Measurements from ENCODE around the gene PRDX6. TPM values are rescaled to one million over a fixed set of nuclear protein-coding genes. Genes with fewer than 3 reads are reported as not detected.
"Not testable (repeated sequence)": the region's sequence is repeated elsewhere in the genome, so short reads cannot be mapped to it uniquely, and the experiment has no call there.

PRDX6 gene
- total RNA-seq, 4 donors from 2014 or later, result 150 to 540 (median 469) TPM

- TF ChIP-seq EP300 (IDR thresholded peaks at IDR 0.05; ENCODE audit: low read depth), result no peak
- TF ChIP-seq POLR2A (IDR thresholded peaks at IDR 0.05), result no peak
- no peak for TF ChIP-seq CTCF (IDR thresholded peaks at IDR 0.05)
- TF ChIP-seq POLR2AphosphoS5 (IDR thresholded peaks at IDR 0.05), result no peak
- 80 to 96% methylated on average over 2 of the region's 2 CpGs for WGBS, 2 donors (ENCODE audit: low coverage in 1 of 2)
- Histone ChIP-seq H3K4me3 (no peak overlapping the region), H3K4me1 (no peaks in the 10 kb centered on the region), H3K27ac (no peak overlapping the region), H3K27me3 (no peaks in the 10 kb centered on the region), H3K36me3 (peaks cover 0 to 29% (median 10%) of the 10 kb centered on the region in 4 donors), H3K9me3 (no peaks in the 10 kb centered on the region)
- in situ Hi-C loops (cut with MboI; ENCODE audit: low pct_ligation_motif_present in 1 of 4, low pct_unique_long_range_greater_than_20kb in 1 of 4, low sequenced_read_pairs in 3 of 4) (no loop called here), intact Hi-C loops (cut with DNase I; ENCODE audit: low total_unique reads) (no loop called here)
- no peak for DNase-seq
These were observed 14.4 kb downstream of the PRDX6 start for GRCh38 chr1:173491508-173491907.

DNA sequence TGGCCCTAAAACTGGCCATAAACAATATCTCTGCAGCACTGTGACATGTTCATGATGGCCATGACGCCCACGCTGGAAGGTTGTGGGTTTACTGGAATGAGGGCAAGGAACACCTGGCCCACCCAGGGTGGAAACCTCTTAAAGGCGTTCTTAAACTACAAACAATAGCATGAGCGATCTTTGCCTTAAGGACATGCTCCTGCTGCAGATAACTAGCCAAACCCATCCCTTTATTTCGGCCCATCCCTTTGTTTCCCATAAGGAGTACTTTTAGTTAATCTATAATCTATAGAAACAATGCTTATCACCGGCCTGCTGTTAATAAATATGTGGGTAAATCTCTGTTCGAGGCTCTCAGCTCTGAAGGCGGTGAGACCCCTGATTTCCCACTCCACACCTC, 16.0 kb downstream of the PRDX6 start:
- peaks cover 0 to 13% (median 2%) of the 10 kb centered on the region in 4 donors for H3K36me3 ChIP-seq
- DNase-seq; in situ Hi-C loops (cut with MboI; ENCODE audit: low pct_ligation_motif_present in 1 of 4, low pct_unique_long_range_greater_than_20kb in 1 of 4, low sequenced_read_pairs in 3 of 4); H3K4me1 ChIP-seq; H3K27me3 ChIP-seq; H3K9me3 ChIP-seq; H3K4me3 ChIP-seq; H3K27ac ChIP-seq; intact Hi-C loops (cut with DNase I; ENCODE audit: low total_unique reads): not testable (repeated sequence)
- WGBS, 2 donors (ENCODE audit: low coverage in 1 of 2), result 93% methylated on average over 3 to 8 of the region's 8 CpGs

DNA sequence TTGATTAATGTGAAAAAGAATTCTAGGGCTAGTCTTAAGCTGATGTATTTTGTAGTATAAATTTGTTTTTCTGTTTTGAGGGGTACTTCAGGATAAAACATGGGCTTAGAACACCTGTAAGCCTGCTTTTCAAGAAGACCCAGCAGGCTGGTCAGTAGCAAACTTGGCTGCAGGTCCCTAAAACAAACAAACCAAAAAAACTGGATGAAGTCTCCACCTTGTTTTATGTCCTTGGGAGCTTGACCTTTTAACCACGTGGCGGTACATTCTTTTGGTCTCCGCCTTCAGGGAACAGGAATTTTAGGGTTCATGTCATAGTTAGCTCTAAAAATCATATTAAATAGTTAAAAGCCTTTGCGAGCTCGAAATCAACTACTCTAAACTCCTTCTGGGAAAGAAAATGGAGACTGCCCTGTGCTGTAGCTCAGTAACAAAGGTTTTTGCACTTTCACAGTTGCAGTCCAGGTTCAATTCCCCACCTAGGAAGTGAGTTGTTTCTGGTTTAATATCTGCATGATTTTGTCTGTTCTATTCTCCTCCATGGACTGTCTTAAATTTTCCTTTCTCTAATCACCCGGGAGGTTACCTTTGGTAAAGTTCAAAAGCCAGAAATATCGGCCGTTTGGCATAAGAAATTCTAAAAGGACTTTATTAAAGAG, 18.6 kb downstream of the PRDX6 start:
- 88 to 95% methylated on average over 5 to 8 of the region's 8 CpGs for WGBS, 2 donors (ENCODE audit: low coverage in 1 of 2)
- no peak overlapping the region for H3K4me3 ChIP-seq
- in situ Hi-C loops (cut with MboI; ENCODE audit: low pct_ligation_motif_present in 1 of 4, low pct_unique_long_range_greater_than_20kb in 1 of 4, low sequenced_read_pairs in 3 of 4), result no loop called here

DNA sequence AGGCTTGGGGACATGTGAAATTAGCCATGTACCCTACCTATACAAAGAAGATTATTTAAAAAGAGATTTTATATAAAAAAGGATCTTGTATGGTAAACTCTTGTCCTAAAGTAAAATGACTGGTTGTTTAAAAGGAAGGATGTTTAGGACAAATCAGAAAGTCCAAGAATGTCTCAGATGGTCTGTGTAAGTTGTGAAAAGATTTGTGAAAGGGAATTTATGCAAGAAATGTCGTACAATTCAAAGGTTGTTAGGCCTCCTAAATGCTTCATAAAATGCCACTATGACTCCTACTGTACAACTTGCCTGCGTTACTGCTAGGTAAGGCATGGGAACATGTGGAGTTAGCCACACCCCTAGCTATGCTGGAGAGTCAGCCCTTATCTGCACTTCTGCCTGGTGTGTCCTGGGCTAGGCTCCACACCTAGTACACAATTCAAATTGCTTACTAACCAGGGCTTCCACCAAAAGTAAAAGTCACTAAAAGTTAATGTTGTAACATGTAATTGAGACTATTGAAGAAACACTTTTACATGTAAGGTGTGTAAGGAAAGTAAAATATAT, 19.7 kb downstream of the PRDX6 start:
- no peaks in the 10 kb centered on the region for H3K36me3 ChIP-seq
- no peaks in the 10 kb centered on the region for H3K4me1 ChIP-seq
- no peaks in the 10 kb centered on the region for H3K27me3 ChIP-seq
- DNase-seq, result peak; percentile 27
- no peaks in the 10 kb centered on the region for H3K9me3 ChIP-seq
- H3K27ac ChIP-seq, result no peak overlapping the region
- TF ChIP-seq EP300 (IDR thresholded peaks at IDR 0.05; ENCODE audit: low read depth) (no peak), CTCF (IDR thresholded peaks at IDR 0.05) (no peak), POLR2A (IDR thresholded peaks at IDR 0.05) (no peak), POLR2AphosphoS5 (IDR thresholded peaks at IDR 0.05) (no peak)
- intact Hi-C loops (cut with DNase I; ENCODE audit: low total_unique reads), result no loop called here
- WGBS, 2 donors (ENCODE audit: low coverage in 1 of 2), result 75 to 100% methylated on average over 2 of the region's 2 CpGs
- no peak overlapping the region for H3K4me3 ChIP-seq
- in situ Hi-C loops (cut with MboI; ENCODE audit: low pct_ligation_motif_present in 1 of 4, low pct_unique_long_range_greater_than_20kb in 1 of 4, low sequenced_read_pairs in 3 of 4), result no loop called here

More for the DNA sequence above, 18.6 kb downstream of the PRDX6 start:
- Histone ChIP-seq H3K4me1 (no peaks in the 10 kb centered on the region), H3K36me3 (no peaks in the 10 kb centered on the region), H3K27ac (no peak overlapping the region), H3K9me3 (no peaks in the 10 kb centered on the region), H3K27me3 (no peaks in the 10 kb centered on the region)
- intact Hi-C loops (cut with DNase I; ENCODE audit: low total_unique reads), result no loop called here
- TF ChIP-seq CTCF (IDR thresholded peaks at IDR 0.05) (no peak), POLR2A (IDR thresholded peaks at IDR 0.05) (no peak), EP300 (IDR thresholded peaks at IDR 0.05; ENCODE audit: low read depth) (no peak), POLR2AphosphoS5 (IDR thresholded peaks at IDR 0.05) (no peak)
- DNase-seq, result no peak

All from transverse colon (tissue), 4 donors.